GM18526 (cell line): ENCODE data around the gene DCP1B.

Experiments used
- POLR2A ChIP-seq: IDR thresholded peaks from 3 replicates; pipeline ENCODE4 v1.6.1; 2011; ENCODE audit not compliant: insufficient read length; ENCODE audit errors: extremely low read depth

DCP1B gene

GRCh38 chr12:1962051-1963020 is 41.9 kb downstream of the DCP1B start:
- no peak for TF ChIP-seq POLR2A

- no peak for TF ChIP-seq POLR2A
Observed at GRCh38 chr12:1956716-1957115, 47.5 kb downstream of the DCP1B start.

- TF ChIP-seq POLR2A = no peak
Observed at GRCh38 chr12:1949771-1950470, 54.3 kb downstream of the DCP1B start.

GRCh38 chr12:1948883-1949282 is 55.4 kb downstream of the DCP1B start:
- TF ChIP-seq POLR2A = no peak

- TF ChIP-seq POLR2A = no peak
Observed at GRCh38 chr12:1947081-1947480, 57.2 kb downstream of the DCP1B start.

GRCh38 chr12:1946296-1946695 is 58.0 kb downstream of the DCP1B start:
- no peak for TF ChIP-seq POLR2A

- no peak for TF ChIP-seq POLR2A
Observed at GRCh38 chr12:1939801-1940607, 64.3 kb downstream of the DCP1B start.

GRCh38 chr12:1939331-1939730 is 64.9 kb downstream of the DCP1B start:
- TF ChIP-seq POLR2A = no peak

- no peak for TF ChIP-seq POLR2A
Observed at GRCh38 chr12:1937481-1938224, 66.6 kb downstream of the DCP1B start.

GRCh38 chr12:1936406-1937320 is 67.6 kb downstream of the DCP1B start:
- TF ChIP-seq POLR2A = no peak

GRCh38 chr12:1935700-1936378 is 68.4 kb downstream of the DCP1B start:
- TF ChIP-seq POLR2A = no peak

GRCh38 chr12:1935242-1935641 is 69.0 kb downstream of the DCP1B start:
- no peak for TF ChIP-seq POLR2A

- no peak for TF ChIP-seq POLR2A
Observed at GRCh38 chr12:1934831-1935230, 69.4 kb downstream of the DCP1B start.

GRCh38 chr12:1934068-1934467 is 70.2 kb downstream of the DCP1B start:
- no peak for TF ChIP-seq POLR2A
